Measurements from ENCODE around the gene ENPP3.
"Not testable (repeated sequence)": the region's sequence is repeated elsewhere in the genome, so short reads cannot be mapped to it uniquely, and the experiment has no call there.

The ENPP3 gene

GRCh38 chr6:131687022-131687421 lies 49.9 kb downstream of the ENPP3 start:
- DNase-seq (ENCODE audit: low read depth) = no peak

- DNase-seq (ENCODE audit: low read depth) = no peak
Measured at GRCh38 chr6:131688286-131688685, 51.2 kb downstream of the ENPP3 start.

GRCh38 chr6:131692031-131692430 lies 54.9 kb downstream of the ENPP3 start:
- no peak for DNase-seq (ENCODE audit: low read depth)

- no peak for DNase-seq (ENCODE audit: low read depth)
Measured at GRCh38 chr6:131692589-131692988, 55.5 kb downstream of the ENPP3 start.

- no peak for DNase-seq (ENCODE audit: low read depth)
Measured at GRCh38 chr6:131693384-131693783, 56.3 kb downstream of the ENPP3 start.

- peak; percentile 31 for DNase-seq (ENCODE audit: low read depth)
Measured at GRCh38 chr6:131694832-131695426, 57.8 kb downstream of the ENPP3 start.

- no peak for DNase-seq (ENCODE audit: low read depth)
Measured at GRCh38 chr6:131696956-131697355, 59.9 kb downstream of the ENPP3 start.

- not testable (repeated sequence) for DNase-seq (ENCODE audit: low read depth)
Measured at GRCh38 chr6:131700851-131701250, 63.7 kb downstream of the ENPP3 start.

GRCh38 chr6:131703905-131704304 lies 66.8 kb downstream of the ENPP3 start:
- DNase-seq (ENCODE audit: low read depth) = not testable (repeated sequence)

GRCh38 chr6:131710917-131711316 lies 73.8 kb downstream of the ENPP3 start, which contains the start of gene CTAGE9:
Gene CTAGE9 (minus strand): TSS chr6:131711017. CDS start chr6:131711017, 0 bp downstream.
- DNase-seq (ENCODE audit: low read depth) = not testable (repeated sequence)

- not testable (repeated sequence) for DNase-seq (ENCODE audit: low read depth)
Measured at GRCh38 chr6:131715567-131715966, 78.5 kb downstream of the ENPP3 start.

- no peak for DNase-seq (ENCODE audit: low read depth)
Measured at GRCh38 chr6:131717836-131718542, 80.9 kb downstream of the ENPP3 start.

GRCh38 chr6:131721161-131721560 lies 84.1 kb downstream of the ENPP3 start:
- DNase-seq (ENCODE audit: low read depth) = no peak

GRCh38 chr6:131724114-131724513 lies 87.0 kb downstream of the ENPP3 start:
- DNase-seq (ENCODE audit: low read depth) = no peak

GRCh38 chr6:131727467-131727866 lies 90.4 kb downstream of the ENPP3 start:
- DNase-seq (ENCODE audit: low read depth) = no peak

GRCh38 chr6:131727868-131728267 lies 90.8 kb downstream of the ENPP3 start:
- DNase-seq (ENCODE audit: low read depth) = no peak

GRCh38 chr6:131728296-131728939 lies 91.3 kb downstream of the ENPP3 start:
- DNase-seq (ENCODE audit: low read depth) = no peak

GRCh38 chr6:131729550-131729949 lies 92.4 kb downstream of the ENPP3 start:
- no peak for DNase-seq (ENCODE audit: low read depth)

- DNase-seq (ENCODE audit: low read depth) = no peak
Measured at GRCh38 chr6:131730264-131730663, 93.2 kb downstream of the ENPP3 start.

- DNase-seq (ENCODE audit: low read depth) = no peak
Measured at GRCh38 chr6:131731224-131731623, 94.1 kb downstream of the ENPP3 start.

- DNase-seq (ENCODE audit: low read depth) = peak; percentile 71
Measured at GRCh38 chr6:131733376-131734016, 96.4 kb downstream of the ENPP3 start.

- DNase-seq (ENCODE audit: low read depth) = no peak
Measured at GRCh38 chr6:131736003-131736596, 99.0 kb downstream of the ENPP3 start.
